ENCODE data around the gene FAM131A. TPM values are rescaled to one million over a fixed set of nuclear protein-coding genes. Genes with fewer than 3 reads are reported as not detected.

Gene FAM131A
- total and polyA plus RNA-seq, 2 experiments from 2014 or later, result 12.2 to 12.6 TPM

DNA sequence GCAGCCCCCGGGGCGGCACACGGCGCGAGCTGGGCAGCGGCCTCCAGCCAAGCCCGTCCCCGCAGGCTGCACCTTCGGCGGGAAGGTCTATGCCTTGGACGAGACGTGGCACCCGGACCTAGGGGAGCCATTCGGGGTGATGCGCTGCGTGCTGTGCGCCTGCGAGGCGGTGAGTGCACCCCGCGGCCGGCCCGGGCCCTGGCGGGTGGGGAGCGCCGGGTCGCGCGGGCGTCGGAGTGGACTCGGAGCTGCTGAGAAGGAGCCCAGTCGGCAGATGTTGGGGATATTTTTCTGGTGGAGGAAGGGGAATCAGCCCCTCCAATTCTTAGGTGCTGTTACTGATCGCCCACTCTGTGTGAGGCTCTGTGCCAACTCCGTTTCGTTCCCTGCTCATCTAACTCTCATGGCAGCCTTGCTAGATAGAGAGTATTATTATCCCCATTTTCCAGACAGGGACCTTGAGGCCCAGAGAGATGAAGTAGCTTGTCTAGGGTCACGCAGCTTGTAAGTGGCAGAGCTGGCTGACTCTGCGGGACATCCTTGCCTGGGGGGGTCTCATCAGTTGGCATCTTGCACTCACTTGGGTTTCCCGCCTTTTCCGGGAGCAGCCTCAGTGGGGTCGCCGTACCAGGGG is 43.3 kb downstream of the FAM131A start:
- H3K9me3 ChIP-seq (ENCODE audit: low read depth), result no peaks in the 10 kb centered on the region
- peak; percentile 65 for TF ChIP-seq EZH2phosphoT487 (IDR thresholded peaks at IDR 0.05; ENCODE audit: low read depth, severe bottlenecking, unreplicated experiment)
- TF ChIP-seq CTCF (IDR thresholded peaks at IDR 0.05; ENCODE audit: poor library complexity), result no peak
- peak; percentile 86 for TF ChIP-seq EZH2 (IDR thresholded peaks at IDR 0.05; ENCODE audit: borderline replicate concordance)
- whole genome bisulfite sequencing (ENCODE audit: low lambda C conversion rate, missing lambda C conversion rate), result 4% methylated on average over 34 of the region's 42 CpGs
- peak overlapping the region; percentile 92 for H3K4me2 ChIP-seq
- peaks cover 20% of the 10 kb centered on the region for H3K4me1 ChIP-seq (ENCODE audit: insufficient read depth)
- H3K79me2 ChIP-seq, result no peaks in the 10 kb centered on the region
- H3K27ac ChIP-seq, result no peak overlapping the region
- no peaks in the 10 kb centered on the region for H3K36me3 ChIP-seq (replicated peaks; ENCODE audit: insufficient read depth, low read depth)
- peak overlapping the region; percentile 25 for H2AFZ ChIP-seq
- H4K20me1 ChIP-seq (ENCODE audit: insufficient read depth, poor library complexity, severe bottlenecking), result no peaks in the 10 kb centered on the region
- DNase-seq (ENCODE audit: low spot score), result no peak
- H3K27me3 ChIP-seq, result peaks cover 15% of the 10 kb centered on the region
- no peaks in the 10 kb centered on the region for H3K9me2 ChIP-seq (replicated peaks; ENCODE audit: insufficient read depth)
- peak overlapping the region; percentile 67 for H3K4me3 ChIP-seq

DNA sequence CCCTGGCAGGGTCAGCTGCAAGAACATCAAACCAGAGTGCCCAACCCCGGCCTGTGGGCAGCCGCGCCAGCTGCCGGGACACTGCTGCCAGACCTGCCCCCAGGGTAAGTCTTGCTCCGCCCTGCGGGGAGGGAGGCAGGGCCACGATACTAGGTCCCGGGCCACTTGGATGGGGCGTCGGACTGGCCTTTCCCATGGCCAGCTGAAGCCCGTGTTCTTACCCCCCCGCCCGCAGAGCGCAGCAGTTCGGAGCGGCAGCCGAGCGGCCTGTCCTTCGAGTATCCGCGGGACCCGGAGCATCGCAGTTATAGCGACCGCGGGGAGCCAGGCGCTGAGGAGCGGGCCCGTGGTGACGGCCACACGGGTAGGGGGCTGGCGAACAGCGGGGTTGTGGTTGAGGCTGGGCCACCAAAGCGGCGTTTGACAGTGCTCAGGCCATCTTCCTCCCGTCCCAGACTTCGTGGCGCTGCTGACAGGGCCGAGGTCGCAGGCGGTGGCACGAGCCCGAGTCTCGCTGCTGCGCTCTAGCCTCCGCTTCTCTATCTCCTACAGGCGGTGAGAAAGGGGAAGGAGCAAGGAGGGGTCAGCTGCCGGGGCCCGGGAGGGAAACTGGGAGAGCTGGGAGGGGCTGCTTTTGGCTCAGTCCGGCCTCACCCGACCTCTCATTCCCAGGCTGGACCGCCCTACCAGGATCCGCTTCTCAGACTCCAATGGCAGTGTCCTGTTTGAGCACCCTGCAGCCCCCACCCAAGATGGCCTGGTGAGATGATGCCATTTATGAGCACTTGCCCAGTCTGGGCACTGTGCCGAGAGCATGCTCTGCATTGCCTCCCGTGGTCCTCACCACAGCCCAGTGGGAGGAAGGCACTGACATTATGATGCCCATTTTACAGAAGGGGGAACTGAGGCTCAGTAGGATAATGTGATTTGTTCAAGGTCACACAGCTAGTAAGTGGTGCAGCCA is 44.1 kb downstream of the FAM131A start:
- Histone ChIP-seq H3K79me2 (no peaks in the 10 kb centered on the region), H3K4me3 (no peak overlapping the region)
- no peak for TF ChIP-seq EZH2phosphoT487 (IDR thresholded peaks at IDR 0.05; ENCODE audit: low read depth, severe bottlenecking, unreplicated experiment)

DNA sequence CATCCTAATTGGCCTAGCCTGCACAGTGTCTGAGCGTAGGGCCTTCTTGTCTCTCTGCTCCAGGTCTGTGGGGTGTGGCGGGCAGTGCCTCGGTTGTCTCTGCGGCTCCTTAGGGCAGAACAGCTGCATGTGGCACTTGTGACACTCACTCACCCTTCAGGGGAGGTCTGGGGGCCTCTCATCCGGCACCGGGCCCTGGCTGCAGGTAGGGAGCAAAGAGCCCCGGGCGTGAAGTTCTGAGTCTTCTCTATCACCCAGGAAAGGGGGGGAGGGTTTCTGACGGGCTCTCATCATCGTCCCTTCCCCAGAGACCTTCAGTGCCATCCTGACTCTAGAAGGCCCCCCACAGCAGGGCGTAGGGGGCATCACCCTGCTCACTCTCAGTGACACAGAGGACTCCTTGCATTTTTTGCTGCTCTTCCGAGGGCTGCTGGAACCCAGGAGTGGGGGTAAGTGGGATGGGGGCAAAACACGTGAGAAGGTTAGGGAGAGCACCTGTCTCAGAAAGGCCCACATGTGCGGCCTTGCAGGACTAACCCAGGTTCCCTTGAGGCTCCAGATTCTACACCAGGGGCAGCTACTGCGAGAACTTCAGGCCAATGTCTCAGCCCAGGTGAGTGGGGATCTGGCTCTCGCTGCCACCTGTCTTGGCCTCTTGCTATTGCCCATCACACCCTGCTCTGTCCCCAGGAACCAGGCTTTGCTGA is 45.1 kb downstream of the FAM131A start:
- Histone ChIP-seq H3K36me3 (replicated peaks; ENCODE audit: insufficient read depth, low read depth) (no peaks in the 10 kb centered on the region), H3K9me3 (ENCODE audit: low read depth) (no peaks in the 10 kb centered on the region), H3K4me2 (no peak overlapping the region), H3K4me3 (no peak overlapping the region), H3K27me3 (peaks cover 15% of the 10 kb centered on the region), H3K9me2 (replicated peaks; ENCODE audit: insufficient read depth) (no peaks in the 10 kb centered on the region), H3K79me2 (no peaks in the 10 kb centered on the region), H3K4me1 (ENCODE audit: insufficient read depth) (peaks cover 19% of the 10 kb centered on the region), H4K20me1 (ENCODE audit: insufficient read depth, poor library complexity, severe bottlenecking) (no peaks in the 10 kb centered on the region), H3K27ac (no peak overlapping the region), H2AFZ (no peak overlapping the region)
- no peak for TF ChIP-seq CTCF (IDR thresholded peaks at IDR 0.05; ENCODE audit: poor library complexity)
- no peak for TF ChIP-seq EZH2phosphoT487 (IDR thresholded peaks at IDR 0.05; ENCODE audit: low read depth, severe bottlenecking, unreplicated experiment)
- 88% methylated on average over 16 of the region's 16 CpGs for WGBS (ENCODE audit: low lambda C conversion rate, missing lambda C conversion rate)
- no peak for DNase-seq (ENCODE audit: low spot score)

More for the DNA sequence above, 44.1 kb downstream of the FAM131A start:
- Histone ChIP-seq H3K27me3 (peaks cover 15% of the 10 kb centered on the region), H3K9me3 (ENCODE audit: low read depth) (no peaks in the 10 kb centered on the region), H3K27ac (no peak overlapping the region), H3K4me2 (peak overlapping the region; percentile 92), H3K9me2 (replicated peaks; ENCODE audit: insufficient read depth) (no peaks in the 10 kb centered on the region), H3K4me1 (ENCODE audit: insufficient read depth) (peaks cover 20% of the 10 kb centered on the region), H3K36me3 (replicated peaks; ENCODE audit: insufficient read depth, low read depth) (no peaks in the 10 kb centered on the region), H2AFZ (no peak overlapping the region), H4K20me1 (ENCODE audit: insufficient read depth, poor library complexity, severe bottlenecking) (no peaks in the 10 kb centered on the region)
- DNase-seq (ENCODE audit: low spot score), result no peak
- WGBS (ENCODE audit: low lambda C conversion rate, missing lambda C conversion rate), result 18% methylated on average over 43 of the region's 55 CpGs

Data from hepatocyte (in vitro differentiated cells).